GM12872 (cell line): ENCODE data around the gene PPP4C.

ENCODE experiments used
- TF ChIP-seq, protein P1 (sequence below): IDR thresholded peaks from 3 replicates; pipeline ENCODE4 v1.5.1; 2011; ENCODE audit warnings: low read depth, mild to moderate bottlenecking, low read length, moderate library complexity; ENCODE audit not compliant: insufficient read depth

Gene PPP4C

GRCh38 chr16:30113031-30113710 lies 37.4 kb downstream of the PPP4C start, which contains the start of gene GDPD3:
Gene GDPD3, minus strand, starts transcription at chr16:30113537. Its CDS starts 59 bp downstream, at chr16:30113478.
- TF ChIP-seq, protein P1, sequence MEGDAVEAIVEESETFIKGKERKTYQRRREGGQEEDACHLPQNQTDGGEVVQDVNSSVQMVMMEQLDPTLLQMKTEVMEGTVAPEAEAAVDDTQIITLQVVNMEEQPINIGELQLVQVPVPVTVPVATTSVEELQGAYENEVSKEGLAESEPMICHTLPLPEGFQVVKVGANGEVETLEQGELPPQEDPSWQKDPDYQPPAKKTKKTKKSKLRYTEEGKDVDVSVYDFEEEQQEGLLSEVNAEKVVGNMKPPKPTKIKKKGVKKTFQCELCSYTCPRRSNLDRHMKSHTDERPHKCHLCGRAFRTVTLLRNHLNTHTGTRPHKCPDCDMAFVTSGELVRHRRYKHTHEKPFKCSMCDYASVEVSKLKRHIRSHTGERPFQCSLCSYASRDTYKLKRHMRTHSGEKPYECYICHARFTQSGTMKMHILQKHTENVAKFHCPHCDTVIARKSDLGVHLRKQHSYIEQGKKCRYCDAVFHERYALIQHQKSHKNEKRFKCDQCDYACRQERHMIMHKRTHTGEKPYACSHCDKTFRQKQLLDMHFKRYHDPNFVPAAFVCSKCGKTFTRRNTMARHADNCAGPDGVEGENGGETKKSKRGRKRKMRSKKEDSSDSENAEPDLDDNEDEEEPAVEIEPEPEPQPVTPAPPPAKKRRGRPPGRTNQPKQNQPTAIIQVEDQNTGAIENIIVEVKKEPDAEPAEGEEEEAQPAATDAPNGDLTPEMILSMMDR, result no peak

GRCh38 chr16:30113711-30114333 lies 38.0 kb downstream of the PPP4C start:
- TF ChIP-seq, protein P1, result no peak

GRCh38 chr16:30114411-30114810 lies 38.6 kb downstream of the PPP4C start:
- TF ChIP-seq, protein P1, result no peak

DNA sequence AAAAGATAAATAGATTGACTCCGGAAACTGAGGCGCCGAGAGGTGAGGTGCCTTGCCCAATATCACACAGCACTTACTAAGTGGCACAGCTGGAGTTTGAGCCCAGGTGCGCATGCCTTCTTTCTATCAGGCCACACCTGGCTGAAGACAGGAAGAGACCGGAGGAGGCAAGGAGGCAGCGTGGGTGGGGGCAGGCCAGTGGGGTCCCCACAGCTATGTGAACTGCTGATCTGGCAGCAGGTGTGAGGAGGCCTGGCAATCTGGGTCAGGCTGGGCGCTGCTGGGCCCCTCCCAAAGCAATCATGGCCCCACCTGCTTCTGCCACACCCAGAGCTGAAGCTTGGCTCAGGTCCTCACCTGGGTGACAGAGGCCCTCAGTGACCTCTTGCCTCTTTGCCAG lies 39.4 kb downstream of the PPP4C start:
- TF ChIP-seq, protein P1, result no peak

DNA sequence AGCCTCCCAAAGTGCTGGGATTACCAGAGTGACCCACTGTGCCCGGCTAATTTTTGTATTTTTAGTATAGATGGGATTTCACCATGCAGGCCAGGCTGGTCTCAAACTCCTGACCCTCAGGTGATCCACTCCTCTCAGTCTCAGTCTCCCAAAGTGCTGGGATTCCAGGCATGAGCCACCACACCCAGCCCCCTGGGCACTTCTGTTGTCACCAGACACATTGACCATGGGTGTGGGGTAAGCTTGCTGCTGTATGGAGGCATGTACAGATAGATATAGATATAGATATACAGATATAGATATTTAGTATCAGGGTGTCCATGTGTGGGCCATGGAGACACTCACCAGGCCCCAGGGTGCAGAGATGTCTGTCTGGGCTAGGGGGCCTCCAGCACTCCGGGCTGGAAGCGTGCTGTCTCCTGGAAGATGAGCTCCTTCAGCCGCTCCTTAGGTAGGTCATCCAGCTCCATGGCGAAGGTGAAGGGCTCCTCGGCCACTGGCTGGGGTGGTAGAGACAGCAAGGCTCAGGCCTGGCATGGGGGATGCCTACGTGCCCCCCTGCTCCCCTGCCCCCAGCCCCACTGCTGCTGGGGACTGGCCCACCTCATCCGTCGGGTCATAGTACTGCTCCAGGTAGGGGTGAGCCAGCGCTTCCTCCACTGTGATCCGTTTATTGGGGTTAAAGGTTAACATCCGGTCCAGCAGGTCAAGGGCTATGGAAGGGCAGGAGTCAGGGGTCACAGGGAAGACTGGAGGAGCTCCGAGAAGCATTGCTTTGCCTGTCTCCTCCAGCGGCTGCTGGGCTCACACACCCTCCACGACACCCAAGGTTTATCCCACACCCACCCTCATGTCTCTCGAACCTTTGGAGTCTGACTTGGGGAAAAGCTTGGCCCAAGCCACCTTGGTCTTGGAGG lies 40.8 kb downstream of the PPP4C start:
- TF ChIP-seq, protein P1, result no peak

GRCh38 chr16:30117768-30118167 lies 42.0 kb downstream of the PPP4C start:
- TF ChIP-seq, protein P1, result no peak

DNA sequence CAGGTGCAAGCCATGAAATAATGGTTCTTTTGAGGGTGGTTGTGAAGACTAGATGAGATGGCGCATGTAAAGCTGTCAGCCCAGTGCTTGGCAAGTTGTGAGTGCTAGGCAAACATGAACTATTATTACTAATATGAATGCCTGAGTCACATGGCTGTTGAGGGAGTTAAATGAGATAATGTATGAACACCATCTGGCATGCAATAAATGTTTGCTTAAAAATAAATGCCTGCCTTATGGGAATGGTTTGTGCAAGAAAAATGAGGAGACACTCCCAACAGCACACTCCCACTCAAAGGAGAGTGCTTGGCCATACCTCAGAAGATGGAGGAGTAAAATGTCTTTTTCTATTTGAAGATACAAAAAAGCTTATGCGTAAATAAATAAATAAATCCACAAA lies 43.6 kb downstream of the PPP4C start:
- TF ChIP-seq, protein P1, result no peak
